WTC11 (cell line): ENCODE data around the gene SFI1. TPM values are rescaled to one million over a fixed set of nuclear protein-coding genes. Genes with fewer than 3 reads are reported as not detected.

ENCODE experiments used
- ATAC-seq: fragments of 200-7000 bp; cut with Tn5 transposase; 2 replicates; pipeline ENCODE4 v1.10.0; 2021; ENCODE audit warnings: mild to moderate bottlenecking, moderate library complexity
- CTCF ChIA-PET: fragments of 300-600 bp; sonication (Branson Sonifier 250); formaldehyde crosslinking; loops from one replicate; lab custom pipeline; 2021; ENCODE audit warnings: antibody characterized with exemption; lab: Charles Lee
- POLR2A ChIA-PET: fragments of 350-600 bp; sonication (Branson Sonifier 250); formaldehyde crosslinking; loops from one replicate; lab custom pipeline; 2021; ENCODE audit warnings: antibody characterized with exemption; lab: Charles Lee
- DNase-seq: peaks from one replicate; pipeline ENCODE4 v3.0.0; 2021; ENCODE audit warnings: low spot score
- H3K27ac Mint-ChIP-seq: 2 replicates; pipeline ENCODE4 v1.8.0; 2021; ENCODE audit warnings: mixed read lengths
- H3K27me3 Mint-ChIP-seq: 2 replicates; pipeline ENCODE4 v1.8.0; 2021; ENCODE audit warnings: low read depth, mild to moderate bottlenecking, moderate library complexity, mixed read lengths
- H3K36me3 Mint-ChIP-seq: 2 replicates; pipeline ENCODE4 v1.8.0; 2021; ENCODE audit warnings: mixed read lengths
- H3K4me1 Mint-ChIP-seq: 2 replicates; pipeline ENCODE4 v1.8.0; 2022; ENCODE audit warnings: mixed read lengths
- H3K4me3 Mint-ChIP-seq: 2 replicates; pipeline ENCODE4 v1.8.0; 2021; ENCODE audit warnings: mild to moderate bottlenecking, moderate library complexity, mixed read lengths
- H3K9me3 Mint-ChIP-seq: 2 replicates; pipeline ENCODE4 v1.8.0; 2021; ENCODE audit warnings: mixed read lengths
- CBFB ChIP-seq: sonication (generic); formaldehyde crosslinking; IDR thresholded peaks from 2 replicates; pipeline ENCODE4 v1.8.1; 2022; ENCODE audit warnings: mild to moderate bottlenecking, low read depth, missing genetic modification reagents
- CREM ChIP-seq: sonication (generic); formaldehyde crosslinking; IDR thresholded peaks from 2 replicates; pipeline ENCODE4 v1.8.1; 2022; ENCODE audit warnings: mild to moderate bottlenecking, missing genetic modification reagents, moderate library complexity
- FOXK1 ChIP-seq: sonication (generic); formaldehyde crosslinking; IDR thresholded peaks from 2 replicates; pipeline ENCODE4 v1.8.0; 2022; ENCODE audit warnings: mild to moderate bottlenecking, moderate library complexity, missing genetic modification reagents
- IRF2 ChIP-seq: sonication (generic); formaldehyde crosslinking; IDR thresholded peaks from 2 replicates; pipeline ENCODE4 v1.8.0; 2022; ENCODE audit warnings: low read depth, missing genetic modification reagents, borderline replicate concordance
- JAZF1 ChIP-seq: fragments of 250-450 bp; sonication (Bioruptor Pico); IDR thresholded peaks from 2 replicates; pipeline ENCODE4 v1.9.0; 2021; ENCODE audit warnings: moderate library complexity, mild to moderate bottlenecking, inconsistent platforms
- NR2C2 ChIP-seq: sonication (generic); formaldehyde crosslinking; IDR thresholded peaks from 2 replicates; pipeline ENCODE4 v1.8.0; 2022; ENCODE audit warnings: mild to moderate bottlenecking, missing genetic modification reagents
- RELA ChIP-seq: sonication (generic); formaldehyde crosslinking; IDR thresholded peaks from 2 replicates; pipeline ENCODE4 v1.8.1; 2022; ENCODE audit warnings: missing genetic modification reagents, mild to moderate bottlenecking, borderline replicate concordance
- SMAD3 ChIP-seq: sonication (generic); formaldehyde crosslinking; IDR thresholded peaks from 2 replicates; pipeline ENCODE4 v1.8.0; 2022; ENCODE audit warnings: missing genetic modification reagents, mild to moderate bottlenecking, borderline replicate concordance
- total RNA-seq: library from RNA; stranded (reverse); gene quantifications from 3 replicates; pipeline ENCODE4 v1.2.3, GENCODE V29; 2021
- TF ChIP-seq, protein P1 (sequence below): sonication (generic); formaldehyde crosslinking; IDR thresholded peaks from 2 replicates; pipeline ENCODE4 v1.8.1; 2022; ENCODE audit warnings: low read depth, mild to moderate bottlenecking, moderate library complexity, missing genetic modification reagents, borderline replicate concordance
- TF ChIP-seq, protein P2 (sequence below): sonication (generic); formaldehyde crosslinking; conservative IDR thresholded peaks from 2 replicates; pipeline ENCODE4 v1.8.1; 2022; ENCODE audit warnings: mild to moderate bottlenecking, missing genetic modification reagents
- TF ChIP-seq, protein P3 (sequence below): fragments of 250-450 bp; sonication (Bioruptor Pico); IDR thresholded peaks from 2 replicates; pipeline ENCODE4 v2.1.2; 2022; ENCODE audit warnings: mild to moderate bottlenecking, moderate library complexity
- TF ChIP-seq, protein P4 (sequence below): fragments of 250-450 bp; sonication (Bioruptor Pico); IDR thresholded peaks from 2 replicates; pipeline ENCODE4 v1.9.0; 2021; ENCODE audit warnings: mild to moderate bottlenecking
- TF ChIP-seq, protein P5 (sequence below): sonication (generic); formaldehyde crosslinking; IDR thresholded peaks from 2 replicates; pipeline ENCODE4 v1.8.0; 2022; ENCODE audit warnings: mild to moderate bottlenecking, missing genetic modification reagents

SFI1 gene
- total RNA-seq, 1 experiment from 2014 or later: 43.6 TPM

DNA sequence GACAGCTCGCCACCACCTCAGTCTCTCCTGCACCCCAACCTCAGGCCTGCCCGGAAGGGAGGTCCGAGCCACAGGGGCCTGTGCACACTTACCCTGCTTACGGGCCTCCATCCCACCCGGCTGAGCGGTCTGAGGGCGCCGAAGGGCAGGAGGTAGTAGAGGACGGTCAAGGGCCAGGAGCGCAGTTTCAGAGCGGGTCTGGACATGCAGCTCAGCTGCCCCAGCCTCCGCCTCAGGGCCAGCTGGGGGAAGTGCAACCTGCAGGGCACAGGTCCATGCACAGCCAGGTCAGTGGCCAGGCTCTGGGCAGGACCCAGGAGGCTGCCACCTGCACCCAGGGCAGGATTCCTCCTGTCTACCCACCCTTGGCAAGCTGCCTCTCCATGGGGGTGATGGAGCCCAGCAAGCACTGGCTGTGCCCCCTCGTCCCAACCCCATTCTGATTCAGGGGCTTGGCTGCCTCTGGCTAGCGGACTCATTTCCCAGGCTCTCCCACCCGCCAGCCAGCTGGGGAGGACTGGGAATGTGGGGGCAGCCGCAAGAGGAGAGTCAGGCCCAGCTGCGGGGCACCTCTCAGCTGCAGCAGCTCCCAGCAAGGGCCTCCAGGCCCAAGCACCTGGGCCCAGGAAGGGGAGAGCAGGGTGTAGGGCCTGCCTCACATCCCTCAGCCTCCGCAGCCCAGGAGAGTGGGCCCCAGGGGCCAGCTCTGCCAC, 127.4 kb downstream of the SFI1 start:
- H3K27me3 Mint-ChIP-seq: no peaks in the 10 kb centered on the region
- peak overlapping the region; percentile 91; the same call in 1 of the 2 replicates for H3K27ac Mint-ChIP-seq
- TF ChIP-seq IRF2 (CRISPR knock-in tag): no peak
- TF ChIP-seq FOXK1: no peak
- TF ChIP-seq CBFB (CRISPR knock-in tag): no peak
- TF ChIP-seq, protein P1, sequence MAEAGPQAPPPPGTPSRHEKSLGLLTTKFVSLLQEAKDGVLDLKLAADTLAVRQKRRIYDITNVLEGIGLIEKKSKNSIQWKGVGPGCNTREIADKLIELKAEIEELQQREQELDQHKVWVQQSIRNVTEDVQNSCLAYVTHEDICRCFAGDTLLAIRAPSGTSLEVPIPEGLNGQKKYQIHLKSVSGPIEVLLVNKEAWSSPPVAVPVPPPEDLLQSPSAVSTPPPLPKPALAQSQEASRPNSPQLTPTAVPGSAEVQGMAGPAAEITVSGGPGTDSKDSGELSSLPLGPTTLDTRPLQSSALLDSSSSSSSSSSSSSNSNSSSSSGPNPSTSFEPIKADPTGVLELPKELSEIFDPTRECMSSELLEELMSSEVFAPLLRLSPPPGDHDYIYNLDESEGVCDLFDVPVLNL (CRISPR knock-in tag): no peak
- TF ChIP-seq, all 79 proteins: peak for 0
- Mint-ChIP-seq H3K4me3 (no peak overlapping the region), H3K9me3 (no peaks in the 10 kb centered on the region), H3K4me1 (peaks cover 30% of the 10 kb centered on the region), H3K36me3 (peaks cover 17% of the 10 kb centered on the region)
- DNase-seq (no peak), ATAC-seq (no peak)
- ChIA-PET CTCF (interaction anchor here (0.9 to 2.3 kb wide), 4 partner anchors 10 to 67 kb away, joined by 3 to 10 read pairs (median 6); no protein-coding TSS in a partner anchor), POLR2A (interaction anchor here (1.1 kb wide), 1 partner anchor 10 kb away, joined by 5 read pairs; no protein-coding TSS in a partner anchor)

DNA sequence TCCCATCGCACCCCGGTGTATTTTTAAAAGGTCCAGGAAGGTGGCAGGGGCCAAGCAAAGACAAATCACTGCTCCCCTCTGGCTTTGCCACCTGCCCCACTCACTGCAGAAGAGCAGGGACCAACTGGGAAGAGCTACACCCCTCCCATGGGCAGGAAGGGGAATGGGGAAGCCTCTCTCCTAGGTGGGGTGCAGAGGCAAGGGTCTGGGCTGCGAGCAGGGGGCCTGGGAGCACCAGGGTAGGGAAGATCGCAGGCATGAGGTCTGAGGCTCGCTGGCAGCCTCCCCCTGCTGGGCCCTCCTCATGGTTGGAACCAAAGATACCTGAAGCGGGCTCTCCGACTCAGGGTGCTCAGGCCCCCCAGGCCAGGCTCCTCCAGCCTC, 128.9 kb downstream of the SFI1 start:
- CTCF ChIA-PET: interaction anchor here (0.6 to 2.3 kb wide), 11 partner anchors 9 to 345 kb away, joined by 3 to 10 read pairs (median 5); no protein-coding TSS in a partner anchor
- no peaks in the 10 kb centered on the region for H3K9me3 Mint-ChIP-seq
- H3K27me3 Mint-ChIP-seq: no peaks in the 10 kb centered on the region
- TF ChIP-seq SMAD3 (no peak), RELA (CRISPR knock-in tag) (no peak), JAZF1 (no peak), CREM (CRISPR knock-in tag) (no peak), IRF2 (CRISPR knock-in tag) (no peak), NR2C2 (CRISPR knock-in tag) (no peak)
- TF ChIP-seq, protein P2, sequence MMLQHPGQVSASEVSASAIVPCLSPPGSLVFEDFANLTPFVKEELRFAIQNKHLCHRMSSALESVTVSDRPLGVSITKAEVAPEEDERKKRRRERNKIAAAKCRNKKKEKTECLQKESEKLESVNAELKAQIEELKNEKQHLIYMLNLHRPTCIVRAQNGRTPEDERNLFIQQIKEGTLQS (CRISPR knock-in tag): no peak
- TF ChIP-seq, protein P3, sequence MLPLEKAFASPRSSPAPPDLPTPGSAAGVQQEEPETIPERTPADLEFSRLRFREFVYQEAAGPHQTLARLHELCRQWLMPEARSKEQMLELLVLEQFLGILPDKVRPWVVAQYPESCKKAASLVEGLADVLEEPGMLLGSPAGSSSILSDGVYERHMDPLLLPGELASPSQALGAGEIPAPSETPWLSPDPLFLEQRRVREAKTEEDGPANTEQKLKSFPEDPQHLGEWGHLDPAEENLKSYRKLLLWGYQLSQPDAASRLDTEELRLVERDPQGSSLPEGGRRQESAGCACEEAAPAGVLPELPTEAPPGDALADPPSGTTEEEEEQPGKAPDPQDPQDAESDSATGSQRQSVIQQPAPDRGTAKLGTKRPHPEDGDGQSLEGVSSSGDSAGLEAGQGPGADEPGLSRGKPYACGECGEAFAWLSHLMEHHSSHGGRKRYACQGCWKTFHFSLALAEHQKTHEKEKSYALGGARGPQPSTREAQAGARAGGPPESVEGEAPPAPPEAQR (CRISPR knock-in tag): no peak
- TF ChIP-seq, protein P4, sequence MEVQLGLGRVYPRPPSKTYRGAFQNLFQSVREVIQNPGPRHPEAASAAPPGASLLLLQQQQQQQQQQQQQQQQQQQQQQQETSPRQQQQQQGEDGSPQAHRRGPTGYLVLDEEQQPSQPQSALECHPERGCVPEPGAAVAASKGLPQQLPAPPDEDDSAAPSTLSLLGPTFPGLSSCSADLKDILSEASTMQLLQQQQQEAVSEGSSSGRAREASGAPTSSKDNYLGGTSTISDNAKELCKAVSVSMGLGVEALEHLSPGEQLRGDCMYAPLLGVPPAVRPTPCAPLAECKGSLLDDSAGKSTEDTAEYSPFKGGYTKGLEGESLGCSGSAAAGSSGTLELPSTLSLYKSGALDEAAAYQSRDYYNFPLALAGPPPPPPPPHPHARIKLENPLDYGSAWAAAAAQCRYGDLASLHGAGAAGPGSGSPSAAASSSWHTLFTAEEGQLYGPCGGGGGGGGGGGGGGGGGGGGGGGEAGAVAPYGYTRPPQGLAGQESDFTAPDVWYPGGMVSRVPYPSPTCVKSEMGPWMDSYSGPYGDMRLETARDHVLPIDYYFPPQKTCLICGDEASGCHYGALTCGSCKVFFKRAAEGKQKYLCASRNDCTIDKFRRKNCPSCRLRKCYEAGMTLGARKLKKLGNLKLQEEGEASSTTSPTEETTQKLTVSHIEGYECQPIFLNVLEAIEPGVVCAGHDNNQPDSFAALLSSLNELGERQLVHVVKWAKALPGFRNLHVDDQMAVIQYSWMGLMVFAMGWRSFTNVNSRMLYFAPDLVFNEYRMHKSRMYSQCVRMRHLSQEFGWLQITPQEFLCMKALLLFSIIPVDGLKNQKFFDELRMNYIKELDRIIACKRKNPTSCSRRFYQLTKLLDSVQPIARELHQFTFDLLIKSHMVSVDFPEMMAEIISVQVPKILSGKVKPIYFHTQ (CRISPR knock-in tag): no peak
- TF ChIP-seq, protein P5, sequence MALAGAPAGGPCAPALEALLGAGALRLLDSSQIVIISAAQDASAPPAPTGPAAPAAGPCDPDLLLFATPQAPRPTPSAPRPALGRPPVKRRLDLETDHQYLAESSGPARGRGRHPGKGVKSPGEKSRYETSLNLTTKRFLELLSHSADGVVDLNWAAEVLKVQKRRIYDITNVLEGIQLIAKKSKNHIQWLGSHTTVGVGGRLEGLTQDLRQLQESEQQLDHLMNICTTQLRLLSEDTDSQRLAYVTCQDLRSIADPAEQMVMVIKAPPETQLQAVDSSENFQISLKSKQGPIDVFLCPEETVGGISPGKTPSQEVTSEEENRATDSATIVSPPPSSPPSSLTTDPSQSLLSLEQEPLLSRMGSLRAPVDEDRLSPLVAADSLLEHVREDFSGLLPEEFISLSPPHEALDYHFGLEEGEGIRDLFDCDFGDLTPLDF: no peak
- POLR2A ChIA-PET: no interaction called here
- peaks cover 33% of the 10 kb centered on the region for H3K4me1 Mint-ChIP-seq
- H3K4me3 Mint-ChIP-seq: peak overlapping the region; percentile 51
- ATAC-seq (peak; percentile 3; the same call in 1 of the 2 replicates), DNase-seq (no peak)
- H3K27ac Mint-ChIP-seq: peak overlapping the region; percentile 91
- H3K36me3 Mint-ChIP-seq: peaks cover 4% of the 10 kb centered on the region; the same call in 1 of the 2 replicates
